CD4-positive, alpha-beta memory T cell (primary cell): ENCODE results near the gene EHD1. TPM values are rescaled to one million over a fixed set of nuclear protein-coding genes. Genes with fewer than 3 reads are reported as not detected.

Experiments used
- CTCF ChIA-PET: fragments of 350-600 bp; sonication (Branson Sonifier 250); formaldehyde crosslinking; loops from one replicate; lab custom pipeline; 2021; ENCODE audit warnings: inconsistent platforms; ENCODE audit not compliant: partially characterized antibody; lab: Charles Lee
- POLR2A ChIA-PET: fragments of 350-600 bp; sonication (Branson Sonifier 250); formaldehyde crosslinking; loops from one replicate; lab custom pipeline; 2021; ENCODE audit not compliant: partially characterized antibody; lab: Charles Lee
- DNase-seq, 5 donors: peaks; one replicate each; pipeline versions ENCODE4 v3.0.0 to v3.0.0-alpha.2; 2020 to 2022; ENCODE audit warnings: mixed read lengths in 1 of 5
- H3K27ac ChIP-seq: one replicate; pipeline ENCODE4 v1.7.0; 2013; ENCODE audit warnings: low read depth, low read length
- H3K27me3 ChIP-seq: 2 replicates; pipeline ENCODE4 v1.7.0; 2013; ENCODE audit warnings: mild to moderate bottlenecking, low read length, moderate library complexity; ENCODE audit not compliant: insufficient read depth
- H3K36me3 ChIP-seq: 2 replicates; pipeline ENCODE4 v1.7.0; 2013; ENCODE audit warnings: mild to moderate bottlenecking, low read length, moderate library complexity; ENCODE audit not compliant: insufficient read depth
- H3K4me1 ChIP-seq: 2 replicates; pipeline ENCODE4 v1.7.0; 2013; ENCODE audit warnings: mild to moderate bottlenecking, low read length, moderate library complexity; ENCODE audit not compliant: insufficient read depth
- H3K4me3 ChIP-seq, 2 donors: one replicate each; pipeline ENCODE4 v1.7.0; 2013; ENCODE audit warnings: low read length in 2 of 2, mild to moderate bottlenecking in 1 of 2
- H3K9me3 ChIP-seq, 2 donors: one replicate each; pipeline ENCODE4 v1.7.0; 2013; ENCODE audit warnings: low read length in 2 of 2, control low read depth in 1 of 2; ENCODE audit not compliant: control insufficient read depth in 1 of 2
- H3K27ac Mint-ChIP-seq, 7 donors: one replicate each; pipeline ENCODE4 v1.8.0; 2020 to 2021; ENCODE audit warnings: mixed read lengths in 7 of 7, mild to moderate bottlenecking in 6 of 7, inconsistent platforms in 3 of 7, moderate library complexity in 3 of 7
- H3K27me3 Mint-ChIP-seq, 2 donors: one replicate each; pipeline ENCODE4 v1.8.0; 2020 to 2021; ENCODE audit warnings: mixed read lengths in 2 of 2
- H3K36me3 Mint-ChIP-seq, 2 donors: one replicate each; pipeline ENCODE4 v1.8.0; 2020 to 2021; ENCODE audit warnings: mixed read lengths in 2 of 2, inconsistent platforms in 1 of 2, mild to moderate bottlenecking in 1 of 2
- H3K4me1 Mint-ChIP-seq, 4 donors: one replicate each; pipeline ENCODE4 v1.8.0; 2020 to 2021; ENCODE audit warnings: mixed read lengths in 4 of 4, mild to moderate bottlenecking in 1 of 4
- H3K4me3 Mint-ChIP-seq, 8 donors: one replicate each; pipeline ENCODE4 v1.8.0; 2020 to 2021; ENCODE audit warnings: mixed read lengths in 8 of 8, mild to moderate bottlenecking in 7 of 8, moderate library complexity in 6 of 8, inconsistent platforms in 3 of 8
- H3K9me3 Mint-ChIP-seq, 8 donors: one replicate each; pipeline ENCODE4 v1.8.0; 2020 to 2021; ENCODE audit warnings: mixed read lengths in 8 of 8, mild to moderate bottlenecking in 5 of 8, inconsistent platforms in 3 of 8, moderate library complexity in 1 of 8
- intact Hi-C: fragments of 100-400 bp; cut with micrococcal nuclease; formaldehyde crosslinking; loops from one replicate; pipeline ENCODE4 v1.15.1; 2023
- polyA plus RNA-seq, 2 donors: library from polyadenylated mRNA; unstranded; fragments of 300-500 nt; fragmentation: Illumina TruSeq; gene quantifications; one replicate each; pipeline ENCODE4 v1.2.3, GENCODE V29; 2021
- total RNA-seq, 2 experiments: library from RNA; stranded (reverse); gene quantifications; one replicate each; pipeline ENCODE4 v1.2.3, GENCODE V29; 2021

EHD1 gene
- total and polyA plus RNA-seq, 4 experiments from 2014 or later = 125 to 279 (median 234) TPM

- Mint-ChIP-seq H3K27me3 (no peaks in the 10 kb centered on the region), H3K9me3 (peaks cover 0 to 2% (median 0%) of the 10 kb centered on the region in 8 donors), H3K4me1 (peaks cover 14 to 30% (median 22%) of the 10 kb centered on the region in 4 donors), H3K27ac (peak overlapping the region in 3 of 7 donors; percentile 10 to 63 (median 54)), H3K36me3 (peaks cover 4 to 35% of the 10 kb centered on the region in 2 donors), H3K4me3 (no peak overlapping the region)
- H3K27ac ChIP-seq = no peak overlapping the region
- no peak overlapping the region for H3K4me3 ChIP-seq
- intact Hi-C loops = no loop called here
- no peak for DNase-seq
- ChIA-PET POLR2A (interaction anchor here (31.5 kb wide), 1 partner anchor 41 kb away, joined by 2105 read pairs; the partner anchor contains the start of gene CDC42BPG), CTCF (interaction anchor here (0.6 to 29.4 kb wide), 3 partner anchors 41 to 436 kb away, joined by 3 to 1245 read pairs (median 3); partner anchors contain the start of genes CDC42BPG and DPF2)
- H3K27me3 ChIP-seq = no peaks in the 10 kb centered on the region
- peaks cover 25% of the 10 kb centered on the region for H3K4me1 ChIP-seq
- H3K9me3 ChIP-seq = no peaks in the 10 kb centered on the region
- H3K36me3 ChIP-seq = peaks cover 11% of the 10 kb centered on the region
Measured at GRCh38 chr11:64897381-64898075, 19.1 kb upstream of the EHD1 start.

DNA sequence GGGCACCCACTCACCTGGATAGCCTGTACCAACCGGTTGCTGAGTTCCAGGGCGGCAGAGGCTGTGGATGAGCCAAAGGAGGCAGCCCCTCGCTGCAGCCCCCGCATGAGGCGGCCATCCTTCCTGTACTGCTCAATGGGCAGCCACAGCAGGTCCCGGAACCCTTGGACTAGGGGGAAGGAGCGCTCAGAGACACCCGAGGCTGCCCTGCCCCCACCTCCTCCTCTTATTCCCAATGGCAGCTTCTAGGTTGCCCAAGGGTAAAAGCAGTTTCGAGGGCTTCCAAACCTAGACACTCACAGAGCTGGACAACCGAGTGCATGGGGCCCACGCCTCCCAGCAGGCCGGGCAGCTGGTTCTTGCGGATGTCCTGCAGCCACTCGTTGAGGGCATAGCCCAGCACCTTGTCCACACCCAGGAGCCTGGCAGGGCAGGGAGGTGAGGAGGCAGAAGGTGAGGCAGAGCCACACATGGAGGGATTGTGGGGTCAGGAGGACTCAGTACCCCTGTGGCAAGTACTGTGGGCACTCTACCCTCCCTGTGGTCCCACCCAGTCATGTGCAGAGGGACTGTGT, 18.1 kb upstream of the EHD1 start:
- ChIA-PET POLR2A (interaction anchor here (31.5 kb wide), 1 partner anchor 40 kb away, joined by 2105 read pairs; the partner anchor contains the start of gene CDC42BPG), CTCF (interaction anchor here (0.6 to 29.4 kb wide), 4 partner anchors 8 to 77 kb away, joined by 3 to 1245 read pairs (median 16); partner anchors contain the start of genes CDC42BPG and EHD1)
- Mint-ChIP-seq H3K9me3 (peaks cover 0 to 2% (median 0%) of the 10 kb centered on the region in 8 donors), H3K27ac (peak overlapping the region in 2 of 7 donors; percentile 10 to 12), H3K36me3 (peaks cover 4 to 33% of the 10 kb centered on the region in 2 donors), H3K27me3 (no peaks in the 10 kb centered on the region), H3K4me3 (no peak overlapping the region), H3K4me1 (peaks cover 12 to 25% (median 18%) of the 10 kb centered on the region in 4 donors)
- DNase-seq = no peak
- intact Hi-C loops = no loop called here
- Histone ChIP-seq H3K4me3 (no peak overlapping the region), H3K9me3 (no peaks in the 10 kb centered on the region), H3K36me3 (peaks cover 7% of the 10 kb centered on the region), H3K27me3 (no peaks in the 10 kb centered on the region), H3K27ac (no peak overlapping the region), H3K4me1 (peaks cover 25% of the 10 kb centered on the region)

DNA sequence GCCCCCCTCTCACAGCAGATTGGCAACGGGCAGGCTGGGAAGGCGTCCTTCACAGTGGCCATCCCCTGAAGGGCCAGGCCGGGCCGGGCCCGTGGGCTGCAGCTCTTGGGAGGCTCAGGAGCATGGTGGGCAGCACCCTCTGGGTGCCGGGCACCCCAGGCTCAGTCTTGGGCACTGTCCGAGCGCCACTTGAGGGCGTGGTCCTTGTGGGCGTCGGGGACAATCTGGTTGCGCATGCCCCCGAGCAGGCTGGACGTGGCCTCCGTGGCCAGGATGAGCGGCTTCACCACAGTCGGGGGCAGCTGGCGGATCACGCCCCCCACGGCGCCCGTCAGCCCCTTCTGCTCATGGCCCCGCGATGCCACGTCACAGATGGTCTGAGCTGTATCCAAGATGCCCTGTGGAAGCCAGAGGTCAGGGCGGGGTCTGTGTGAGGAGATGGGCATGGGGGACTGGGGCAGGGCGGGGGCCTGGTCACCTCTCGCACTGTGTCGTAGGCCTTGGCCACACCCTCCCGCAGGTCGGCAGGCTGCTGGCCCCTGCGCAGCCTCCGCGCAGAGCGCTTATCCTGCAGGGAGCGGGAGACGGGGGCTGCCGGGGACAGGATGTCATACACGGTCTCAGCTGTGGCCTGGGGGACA, 16.5 kb upstream of the EHD1 start:
- Histone ChIP-seq H3K27me3 (no peaks in the 10 kb centered on the region), H3K9me3 (no peaks in the 10 kb centered on the region), H3K4me3 (no peak overlapping the region), H3K36me3 (peaks cover 7% of the 10 kb centered on the region), H3K27ac (no peak overlapping the region), H3K4me1 (peaks cover 11% of the 10 kb centered on the region)
- CTCF ChIA-PET = interaction anchor here (0.6 to 29.4 kb wide), 10 partner anchors 10 to 206 kb away, joined by 3 to 1245 read pairs (median 3); partner anchors contain the start of genes ATG2A, CDC42BPG and EHD1
- intact Hi-C loops = loop anchor here (1.0 to 2.0 kb wide), 3 partner anchors 16 to 108 kb away; partner anchors contain the start of gene EHD1
- no peak for DNase-seq
- Mint-ChIP-seq H3K4me3 (no peak overlapping the region), H3K9me3 (peaks cover 0 to 4% (median 0%) of the 10 kb centered on the region in 8 donors), H3K4me1 (peaks cover 2 to 13% (median 7%) of the 10 kb centered on the region in 4 donors), H3K27ac (peak overlapping the region in 1 of 7 donors; percentile 10), H3K27me3 (no peaks in the 10 kb centered on the region), H3K36me3 (peaks cover under 1 to 26% of the 10 kb centered on the region in 2 donors)
- POLR2A ChIA-PET = interaction anchor here (1.0 to 31.5 kb wide), 4 partner anchors 12 to 132 kb away, joined by 3 to 2105 read pairs (median 12); partner anchors contain the start of genes CDC42BPG and EHD1

- no peak overlapping the region for H3K4me3 Mint-ChIP-seq
Measured at GRCh38 chr11:64894070-64894811, 15.8 kb upstream of the EHD1 start.

DNA sequence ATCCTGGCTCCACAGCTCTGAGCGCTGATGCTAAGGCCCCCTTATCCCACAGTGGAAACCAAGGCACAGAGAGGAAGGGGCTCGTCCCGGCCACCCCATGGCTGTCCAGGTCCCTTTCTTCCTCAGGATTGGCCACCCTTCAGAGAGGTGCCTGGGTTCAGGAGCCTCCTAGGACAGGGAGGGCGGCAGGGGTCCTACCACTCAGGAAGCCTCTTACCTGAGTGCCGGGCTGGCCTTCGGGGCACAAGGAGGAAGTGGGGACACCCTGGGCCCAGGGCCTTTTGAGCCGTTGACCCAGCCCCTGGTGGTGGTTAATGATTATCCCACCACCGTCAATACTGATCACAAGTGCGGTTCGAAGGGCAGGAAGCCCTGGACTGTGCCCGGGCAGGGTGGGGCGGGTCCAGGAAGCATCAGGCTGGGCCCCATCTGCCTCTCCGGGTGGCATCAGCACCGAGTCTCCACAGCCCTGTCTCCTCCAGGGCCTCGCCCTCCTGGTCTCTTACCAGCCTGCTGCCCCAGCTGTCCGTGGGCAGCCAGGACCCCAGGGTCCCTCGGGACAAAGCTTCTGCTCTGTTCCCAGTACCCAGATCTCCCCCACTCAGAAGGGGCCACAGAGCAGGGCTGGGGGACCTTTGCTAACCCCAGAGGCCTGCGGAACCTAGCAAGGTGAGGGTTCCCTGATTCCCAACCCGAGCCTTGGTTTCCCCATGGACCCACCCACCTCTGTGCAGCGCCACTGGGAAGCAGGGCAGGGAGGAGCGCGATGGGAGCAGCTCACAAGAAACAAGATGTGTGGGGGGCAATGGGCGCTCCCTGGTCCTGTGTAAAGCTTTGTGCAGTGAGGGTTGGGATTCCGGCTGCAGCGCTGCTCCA, 15.0 kb upstream of the EHD1 start:
- no peak for DNase-seq
- Histone ChIP-seq H3K27me3 (no peaks in the 10 kb centered on the region), H3K9me3 (no peaks in the 10 kb centered on the region), H3K4me1 (peaks cover 9% of the 10 kb centered on the region), H3K27ac (no peak overlapping the region), H3K4me3 (no peak overlapping the region), H3K36me3 (peaks cover 5% of the 10 kb centered on the region)
- Mint-ChIP-seq H3K4me3 (no peak overlapping the region), H3K27me3 (no peaks in the 10 kb centered on the region), H3K36me3 (peaks cover 0 to 19% of the 10 kb centered on the region in 2 donors), H3K9me3 (peaks cover 0 to 4% (median 0%) of the 10 kb centered on the region in 8 donors), H3K27ac (no peak overlapping the region), H3K4me1 (peaks cover 0 to 12% (median 2%) of the 10 kb centered on the region in 4 donors)
- intact Hi-C loops = loop anchor here (1.0 to 2.0 kb wide), 3 partner anchors 15 to 106 kb away; partner anchors contain the start of gene EHD1
- CTCF ChIA-PET = interaction anchor here (0.7 to 29.4 kb wide), 11 partner anchors 8 to 1307 kb away, joined by 3 to 1245 read pairs (median 4); partner anchors contain the start of genes CDC42BPG, EHD1 and PPP2R5B
- POLR2A ChIA-PET = interaction anchor here (0.9 to 31.5 kb wide), 5 partner anchors 11 to 228 kb away, joined by 3 to 2105 read pairs (median 3); partner anchors contain the start of genes CDC42BPG, EHD1, FAU and MRPL49

More at GRCh38 chr11:64894070-64894811, 15.8 kb upstream of the EHD1 start:
- peak; percentile 82 to 87 (median 84) for DNase-seq
- H3K27me3 ChIP-seq = no peaks in the 10 kb centered on the region
- Mint-ChIP-seq H3K27me3 (no peaks in the 10 kb centered on the region), H3K27ac (peak overlapping the region in 3 of 7 donors; percentile 64 to 76 (median 74)), H3K36me3 (peaks cover 0 to 22% of the 10 kb centered on the region in 2 donors), H3K9me3 (peaks cover 0 to 4% (median 0%) of the 10 kb centered on the region in 8 donors), H3K4me1 (peaks cover 2 to 12% (median 2%) of the 10 kb centered on the region in 4 donors)
- no peaks in the 10 kb centered on the region for H3K9me3 ChIP-seq
- peaks cover 7% of the 10 kb centered on the region for H3K36me3 ChIP-seq
- ChIA-PET POLR2A (interaction anchor here (0.9 to 31.5 kb wide), 6 partner anchors 12 to 228 kb away, joined by 3 to 2105 read pairs (median 3); partner anchors contain the start of genes CDC42BPG, EHD1, FAU and MRPL49), CTCF (interaction anchor here (0.6 to 29.4 kb wide), 13 partner anchors 9 to 1306 kb away, joined by 3 to 1245 read pairs (median 3); partner anchors contain the start of genes ATG2A, CDC42BPG and EHD1)
- H3K27ac ChIP-seq = no peak overlapping the region
- H3K4me3 ChIP-seq = no peak overlapping the region
- intact Hi-C loops = loop anchor here (1.0 to 2.0 kb wide), 3 partner anchors 15 to 107 kb away; partner anchors contain the start of gene EHD1
- peaks cover 4% of the 10 kb centered on the region for H3K4me1 ChIP-seq
